ENCODE results near the gene LRRC61.

- TF ChIP-seq SIN3A (IDR thresholded peaks at IDR 0.05; ENCODE audit: borderline replicate concordance, insufficient read depth, low read length), result no peak
- no peak for TF ChIP-seq TAF1 (IDR thresholded peaks at IDR 0.05; ENCODE audit: borderline replicate concordance, insufficient read depth, low read length)
- no peak for TF ChIP-seq REST (IDR thresholded peaks at IDR 0.05; ENCODE audit: insufficient read depth in 1 of 2, low read depth in 2 of 2, low read length in 2 of 2)
- no peak for TF ChIP-seq POLR2AphosphoS5 (IDR thresholded peaks at IDR 0.05; ENCODE audit: low read depth, low read length)
Measured at GRCh38 chr7:150383710-150384397, 60.7 kb downstream of the LRRC61 start.

Data from PFSK-1 (cell line).